ENCODE results near the gene RXRA. TPM values are rescaled to one million over a fixed set of nuclear protein-coding genes. Genes with fewer than 3 reads are reported as not detected.

RXRA gene
- total RNA-seq, 1 experiment from 2014 or later = 29.9 TPM

GRCh38 chr9:134404376-134405358, 78.4 kb downstream of the RXRA start:
- H3K4me3 Mint-ChIP-seq = no peak overlapping the region
- Histone ChIP-seq H4K91ac (ENCODE audit: insufficient read length, low read depth, low read length) (no peak overlapping the region), H3K14ac (ENCODE audit: insufficient read depth, low read length) (no peak overlapping the region; the same call in 1 of the 2 replicates), H2BK12ac (ENCODE audit: insufficient read length, low read depth, low read length) (no peak overlapping the region), H3K4me1 (ENCODE audit: insufficient read depth, low read length) (no peaks in the 10 kb centered on the region), H3K27ac (ENCODE audit: insufficient read length, low read depth, low read length) (no peak overlapping the region), H3K79me2 (ENCODE audit: insufficient read depth, low read length) (no peaks in the 10 kb centered on the region), H2BK15ac (ENCODE audit: low read depth, low read length) (no peak overlapping the region), H2BK20ac (ENCODE audit: low read depth, low read length, poor library complexity, severe bottlenecking) (no peak overlapping the region), H4K20me1 (ENCODE audit: control insufficient read depth, insufficient read depth, insufficient read length) (no peaks in the 10 kb centered on the region), H3K4me2 (ENCODE audit: insufficient read depth, insufficient read length, low read length) (no peak overlapping the region), H3K23me2 (ENCODE audit: insufficient read length, low read depth, low read length, poor library complexity, severe bottlenecking) (no peaks in the 10 kb centered on the region), H3K4ac (ENCODE audit: low read depth, low read length) (no peak overlapping the region), H3K27me3 (ENCODE audit: insufficient read depth, low read length) (no peaks in the 10 kb centered on the region), H3K18ac (ENCODE audit: insufficient read length, low read depth, low read length) (no peak overlapping the region), H4K8ac (replicated peaks; ENCODE audit: insufficient read length, low read depth, low read length) (no peak overlapping the region), H2AFZ (ENCODE audit: low read length) (no peak overlapping the region), H4K5ac (ENCODE audit: insufficient read length, low read depth, low read length) (no peak overlapping the region), H2AK5ac (ENCODE audit: insufficient read length, low read length) (no peak overlapping the region), H2BK120ac (ENCODE audit: low read depth, low read length, poor library complexity, severe bottlenecking) (no peak overlapping the region), H3K23ac (ENCODE audit: insufficient read length, low read depth, low read length) (no peak overlapping the region), H3K56ac (ENCODE audit: insufficient read length, low read depth, low read length) (no peak overlapping the region), H2BK5ac (ENCODE audit: insufficient read length, low read length) (no peak overlapping the region), H3K79me1 (ENCODE audit: insufficient read depth, low read depth, low read length, poor library complexity, severe bottlenecking) (peaks cover 2% of the 10 kb centered on the region), H3K9ac (ENCODE audit: extremely low read depth, insufficient read length, low read length) (no peak overlapping the region), H3T11ph (ENCODE audit: low read length) (no peak overlapping the region), H3K9me3 (ENCODE audit: control insufficient read depth, low read depth, low read length) (no peaks in the 10 kb centered on the region)
- no peaks in the 10 kb centered on the region for H3K9me3 Mint-ChIP-seq
- H3K27ac Mint-ChIP-seq = peak overlapping the region in 2 of 3 experiments; percentile 70 to 93; a peak in 5 of 7 replicates
- no peak for TF ChIP-seq CTCF (conservative IDR thresholded peaks at IDR 0.05)
- DNase-seq = no peak
- WGBS (ENCODE audit: extremely low coverage, insufficient read length, low lambda C conversion rate) = no CpG with 5 or more reads among the region's 34 CpGs
- no peaks in the 10 kb centered on the region for H3K27me3 Mint-ChIP-seq (ENCODE audit: low read depth)
- H3K4me1 Mint-ChIP-seq = peaks cover 5 to 16% of the 10 kb centered on the region in 2 experiments
- H3K36me3 Mint-ChIP-seq (ENCODE audit: insufficient read depth in 1 of 3, low read depth in 3 of 3) = peaks cover 0 to 1% (median 0%) of the 10 kb centered on the region in 3 experiments; a peak in 3 of 7 replicates
